HEK293 (cell line): ENCODE results near the gene MTFP1.

Experiments used
- CTCF ChIA-PET: fragments of 350-600 bp; formaldehyde crosslinking; extraction: SDS; loops from one replicate; lab custom pipeline; 2021; ENCODE audit warnings: antibody characterized with exemption; lab: Yijun Ruan, JAX
- POLR2A ChIA-PET: fragments of 300-600 bp; formaldehyde crosslinking; extraction: SDS; loops from one replicate; lab custom pipeline; 2020; ENCODE audit warnings: antibody characterized with exemption, inconsistent platforms; lab: Yijun Ruan, JAX
- H3K27ac ChIP-seq: fragments of 200-500 bp; sonication (Bioruptor generic); 2 replicates; pipeline ENCODE4 v1.5.1; 2014; ENCODE audit warnings: low read depth, low read length, control low read depth, inconsistent platforms; ENCODE audit errors: extremely low read depth
- H3K36me3 ChIP-seq, 2 experiments: fragments of 200-500 bp in 1 of 2; sonication (Bioruptor generic) in 1 of 2; 1 replicate in 1 of 2; 2 replicates in 1 of 2; pipeline ENCODE4 v1.5.1; 2014 to 2017; ENCODE audit warnings: inconsistent platforms in 2 of 2, low read length in 2 of 2; ENCODE audit not compliant: control insufficient read depth in 2 of 2, insufficient read depth in 1 of 2
- H3K4me1 ChIP-seq: fragments of 200-500 bp; sonication (Bioruptor generic); 2 replicates; pipeline ENCODE4 v1.5.1; 2014; ENCODE audit warnings: mild to moderate bottlenecking, low read length, inconsistent platforms; ENCODE audit not compliant: control insufficient read depth, insufficient read depth
- H3K4me3 ChIP-seq: 2 replicates; pipeline ENCODE4 v1.5.1; 2011; ENCODE audit warnings: low read depth, mild to moderate bottlenecking, control low read depth, low read length, moderate library complexity
- H3K9me3 ChIP-seq: fragments of 200-500 bp; sonication (Bioruptor generic); 2 replicates; pipeline ENCODE4 v1.5.1; 2014; ENCODE audit warnings: low read depth, low read length, inconsistent platforms; ENCODE audit not compliant: control insufficient read depth, insufficient read depth
- SALL2 ChIP-seq: fragments of 450-650 bp; formaldehyde crosslinking; IDR thresholded peaks from 2 replicates; pipeline ENCODE4 v1.5.0; 2017; ENCODE audit warnings: missing biosample characterization, mild to moderate bottlenecking, missing genetic modification characterization, borderline replicate concordance
- SP2 ChIP-seq: fragments of 450-650 bp; formaldehyde crosslinking; IDR thresholded peaks from 2 replicates; pipeline ENCODE4 v1.5.1; 2016; ENCODE audit warnings: missing biosample characterization, missing genetic modification characterization
- ZFP3 ChIP-seq: fragments of 450-650 bp; formaldehyde crosslinking; IDR thresholded peaks from 2 replicates; pipeline ENCODE4 v1.5.1; 2016; ENCODE audit warnings: low read depth, missing biosample characterization, missing genetic modification characterization
- ZNF155 ChIP-seq: fragments of 450-650 bp; formaldehyde crosslinking; IDR thresholded peaks from 2 replicates; pipeline ENCODE4 v1.5.1; 2016; ENCODE audit warnings: missing biosample characterization, missing genetic modification characterization
- ZNF157 ChIP-seq: fragments of 450-650 bp; formaldehyde crosslinking; IDR thresholded peaks from 2 replicates; pipeline ENCODE4 v1.5.1; 2016; ENCODE audit warnings: missing biosample characterization, missing genetic modification characterization
- ZNF202 ChIP-seq: fragments of 450-650 bp; formaldehyde crosslinking; IDR thresholded peaks from 2 replicates; pipeline ENCODE4 v1.5.1; 2016; ENCODE audit warnings: missing biosample characterization, missing genetic modification characterization, borderline replicate concordance
- ZNF585B ChIP-seq: fragments of 450-650 bp; formaldehyde crosslinking; IDR thresholded peaks from 2 replicates; pipeline ENCODE4 v1.5.1; 2016; ENCODE audit warnings: missing biosample characterization, missing genetic modification characterization
- ZNF664 ChIP-seq: fragments of 450-650 bp; formaldehyde crosslinking; IDR thresholded peaks from 2 replicates; pipeline ENCODE4 v1.5.1; 2016; ENCODE audit warnings: missing biosample characterization, missing genetic modification characterization
- ZNF777 ChIP-seq: fragments of 450-650 bp; formaldehyde crosslinking; IDR thresholded peaks from 2 replicates; pipeline ENCODE4 v1.5.1; 2017; ENCODE audit warnings: missing biosample characterization, missing genetic modification characterization, borderline replicate concordance
- ZNF837 ChIP-seq: fragments of 450-650 bp; formaldehyde crosslinking; IDR thresholded peaks from 2 replicates; pipeline ENCODE4 v1.5.1; 2016; ENCODE audit warnings: missing biosample characterization, missing genetic modification characterization
- TF ChIP-seq, protein P1 (sequence below): fragments of 450-650 bp; formaldehyde crosslinking; IDR thresholded peaks from 2 replicates; pipeline ENCODE4 v1.5.1; 2017; ENCODE audit warnings: missing biosample characterization, missing genetic modification characterization
- TF ChIP-seq, protein P2 (sequence below): fragments of 450-650 bp; formaldehyde crosslinking; IDR thresholded peaks from 2 replicates; pipeline ENCODE4 v1.5.1; 2016; ENCODE audit warnings: missing biosample characterization, missing genetic modification characterization
- TF ChIP-seq, protein P3 (sequence below): fragments of 450-650 bp; formaldehyde crosslinking; IDR thresholded peaks from 2 replicates; pipeline ENCODE4 v1.5.1; 2016; ENCODE audit warnings: missing biosample characterization, missing genetic modification characterization

The MTFP1 gene

DNA sequence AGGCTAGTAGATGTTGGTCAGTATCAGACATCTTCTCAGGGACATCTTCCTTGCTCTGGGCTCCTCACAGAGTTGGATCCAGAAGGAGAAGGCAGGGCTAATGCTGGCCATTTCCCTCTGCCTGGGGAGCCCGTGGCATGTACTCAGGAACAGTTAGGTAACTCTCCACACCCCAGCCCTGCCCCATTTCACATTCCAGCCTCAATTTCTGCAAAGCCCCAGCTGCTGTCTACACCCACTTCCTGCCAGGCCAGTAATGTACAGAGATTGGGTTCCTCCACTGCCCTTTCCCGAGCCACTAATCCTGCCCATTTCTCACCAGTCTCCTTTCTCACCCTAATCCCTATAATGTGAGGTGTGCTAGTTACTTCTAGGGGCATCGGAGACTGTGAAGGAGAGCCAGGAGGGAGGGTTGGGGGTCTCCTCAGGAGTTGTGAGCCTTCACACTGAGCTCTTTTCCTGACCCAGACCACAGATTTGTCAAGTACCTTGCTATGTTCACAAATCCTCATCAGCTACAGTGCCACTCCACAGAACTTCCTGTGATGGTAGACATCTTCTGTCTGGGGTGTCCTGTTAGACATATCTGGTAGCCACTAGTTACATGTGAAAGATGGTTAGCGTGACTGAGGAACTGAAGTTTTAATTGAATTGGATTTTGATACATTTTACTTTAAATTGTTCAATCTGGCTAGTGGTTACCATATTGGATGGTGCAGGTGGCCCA lies 47.6 kb downstream of the MTFP1 start:
- Histone ChIP-seq H3K27ac (no peak overlapping the region), H3K36me3 (no peaks in the 10 kb centered on the region), H3K4me1 (no peaks in the 10 kb centered on the region), H3K9me3 (no peaks in the 10 kb centered on the region), H3K4me3 (no peak overlapping the region)
- TF ChIP-seq ZFP3 (tag by site-specific recombination) (no peak), ZNF157 (tag by site-specific recombination) (no peak), SP2 (no peak), ZNF155 (no peak), ZNF202 (tag by site-specific recombination) (no peak), SALL2 (no peak), ZNF777 (tag by site-specific recombination) (no peak)
- TF ChIP-seq, protein P1, sequence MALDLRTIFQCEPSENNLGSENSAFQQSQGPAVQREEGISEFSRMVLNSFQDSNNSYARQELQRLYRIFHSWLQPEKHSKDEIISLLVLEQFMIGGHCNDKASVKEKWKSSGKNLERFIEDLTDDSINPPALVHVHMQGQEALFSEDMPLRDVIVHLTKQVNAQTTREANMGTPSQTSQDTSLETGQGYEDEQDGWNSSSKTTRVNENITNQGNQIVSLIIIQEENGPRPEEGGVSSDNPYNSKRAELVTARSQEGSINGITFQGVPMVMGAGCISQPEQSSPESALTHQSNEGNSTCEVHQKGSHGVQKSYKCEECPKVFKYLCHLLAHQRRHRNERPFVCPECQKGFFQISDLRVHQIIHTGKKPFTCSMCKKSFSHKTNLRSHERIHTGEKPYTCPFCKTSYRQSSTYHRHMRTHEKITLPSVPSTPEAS (tag by site-specific recombination): no peak
- TF ChIP-seq, protein P2, sequence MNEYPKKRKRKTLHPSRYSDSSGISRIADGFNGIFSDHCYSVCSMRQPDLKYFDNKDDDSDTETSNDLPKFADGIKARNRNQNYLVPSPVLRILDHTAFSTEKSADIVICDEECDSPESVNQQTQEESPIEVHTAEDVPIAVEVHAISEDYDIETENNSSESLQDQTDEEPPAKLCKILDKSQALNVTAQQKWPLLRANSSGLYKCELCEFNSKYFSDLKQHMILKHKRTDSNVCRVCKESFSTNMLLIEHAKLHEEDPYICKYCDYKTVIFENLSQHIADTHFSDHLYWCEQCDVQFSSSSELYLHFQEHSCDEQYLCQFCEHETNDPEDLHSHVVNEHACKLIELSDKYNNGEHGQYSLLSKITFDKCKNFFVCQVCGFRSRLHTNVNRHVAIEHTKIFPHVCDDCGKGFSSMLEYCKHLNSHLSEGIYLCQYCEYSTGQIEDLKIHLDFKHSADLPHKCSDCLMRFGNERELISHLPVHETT (tag by site-specific recombination): no peak
- ChIA-PET CTCF (interaction anchor here (1.0 to 1.5 kb wide), 2 partner anchors 13 to 28 kb away, joined by 4 read pairs; no protein-coding TSS in a partner anchor), POLR2A (no interaction called here)

DNA sequence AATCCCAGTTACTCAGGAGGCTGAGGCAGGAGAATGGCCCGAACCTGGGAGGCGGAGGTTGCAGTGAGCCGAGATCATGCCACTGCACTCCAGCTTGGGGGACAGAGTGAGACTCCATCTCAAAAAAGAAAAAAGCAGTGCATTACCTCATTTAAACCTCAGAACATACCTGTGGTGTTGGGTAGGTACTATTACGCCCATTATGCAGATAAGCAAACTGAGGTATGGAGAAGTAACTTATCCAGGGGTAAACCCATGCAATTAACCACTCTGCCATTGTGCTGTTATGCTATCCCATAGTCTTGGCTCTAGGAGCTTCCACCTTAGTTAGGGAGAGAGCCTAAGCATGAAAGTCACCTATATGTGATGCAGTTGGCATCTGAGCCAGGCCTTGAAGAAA lies 48.6 kb downstream of the MTFP1 start:
- ChIA-PET CTCF (interaction anchor here (1.9 to 2.0 kb wide), 2 partner anchors 11 to 28 kb away, joined by 6 to 7 read pairs; no protein-coding TSS in a partner anchor), POLR2A (no interaction called here)
- peak; percentile 49; the same call in 1 of the 2 replicates for TF ChIP-seq ZNF664 (tag by site-specific recombination)
- TF ChIP-seq ZNF837 (tag by site-specific recombination): no peak
- TF ChIP-seq, all 188 proteins: peak for 1

DNA sequence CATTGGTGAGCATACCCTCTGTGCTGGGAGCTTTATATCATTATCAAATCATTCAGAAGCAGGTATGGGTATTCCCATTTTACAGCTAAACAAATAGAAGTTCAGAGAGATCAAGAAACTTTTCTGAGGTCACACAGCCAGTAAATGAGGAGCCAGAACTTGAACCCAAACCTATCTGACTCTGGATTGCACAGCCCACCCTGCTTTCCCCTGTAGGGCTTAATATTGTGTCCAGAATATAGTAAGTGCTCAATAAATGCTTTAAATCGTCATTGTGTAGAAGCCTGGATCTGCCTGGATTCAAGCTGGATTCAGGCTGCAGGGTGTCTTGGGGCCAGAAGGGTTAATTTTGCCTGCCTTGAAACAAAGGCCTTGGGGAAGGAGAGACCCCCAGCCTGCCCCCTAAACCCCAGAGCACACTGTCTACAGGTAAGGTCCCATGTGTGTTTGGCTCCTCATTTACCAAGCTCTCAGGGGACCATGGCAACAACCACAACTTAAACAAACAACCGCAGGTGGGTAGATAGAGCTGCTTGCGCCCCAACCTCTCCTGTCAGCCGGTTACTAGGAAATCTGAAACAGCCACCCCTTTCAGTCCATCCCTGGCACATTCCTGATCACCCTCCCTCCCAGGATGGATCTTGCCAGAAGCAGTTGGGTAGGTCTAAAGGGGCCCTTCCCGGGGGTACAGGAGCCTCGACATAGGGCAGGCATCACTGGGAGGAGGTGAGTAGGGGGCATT lies 49.3 kb downstream of the MTFP1 start:
- TF ChIP-seq ZNF664 (tag by site-specific recombination) (peak; percentile 93), ZNF585B (tag by site-specific recombination) (no peak)
- TF ChIP-seq, protein P3, sequence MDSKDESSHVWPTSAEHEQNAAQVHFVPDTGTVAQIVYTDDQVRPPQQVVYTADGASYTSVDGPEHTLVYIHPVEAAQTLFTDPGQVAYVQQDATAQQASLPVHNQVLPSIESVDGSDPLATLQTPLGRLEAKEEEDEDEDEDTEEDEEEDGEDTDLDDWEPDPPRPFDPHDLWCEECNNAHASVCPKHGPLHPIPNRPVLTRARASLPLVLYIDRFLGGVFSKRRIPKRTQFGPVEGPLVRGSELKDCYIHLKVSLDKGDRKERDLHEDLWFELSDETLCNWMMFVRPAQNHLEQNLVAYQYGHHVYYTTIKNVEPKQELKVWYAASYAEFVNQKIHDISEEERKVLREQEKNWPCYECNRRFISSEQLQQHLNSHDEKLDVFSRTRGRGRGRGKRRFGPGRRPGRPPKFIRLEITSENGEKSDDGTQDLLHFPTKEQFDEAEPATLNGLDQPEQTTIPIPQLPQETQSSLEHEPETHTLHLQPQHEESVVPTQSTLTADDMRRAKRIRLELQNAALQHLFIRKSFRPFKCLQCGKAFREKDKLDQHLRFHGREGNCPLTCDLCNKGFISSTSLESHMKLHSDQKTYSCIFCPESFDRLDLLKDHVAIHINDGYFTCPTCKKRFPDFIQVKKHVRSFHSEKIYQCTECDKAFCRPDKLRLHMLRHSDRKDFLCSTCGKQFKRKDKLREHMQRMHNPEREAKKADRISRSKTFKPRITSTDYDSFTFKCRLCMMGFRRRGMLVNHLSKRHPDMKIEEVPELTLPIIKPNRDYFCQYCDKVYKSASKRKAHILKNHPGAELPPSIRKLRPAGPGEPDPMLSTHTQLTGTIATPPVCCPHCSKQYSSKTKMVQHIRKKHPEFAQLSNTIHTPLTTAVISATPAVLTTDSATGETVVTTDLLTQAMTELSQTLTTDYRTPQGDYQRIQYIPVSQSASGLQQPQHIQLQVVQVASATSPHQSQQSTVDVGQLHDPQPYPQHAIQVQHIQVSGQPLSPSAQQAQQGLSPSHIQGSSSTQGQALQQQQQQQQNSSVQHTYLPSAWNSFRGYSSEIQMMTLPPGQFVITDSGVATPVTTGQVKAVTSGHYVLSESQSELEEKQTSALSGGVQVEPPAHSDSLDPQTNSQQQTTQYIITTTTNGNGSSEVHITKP (tag by site-specific recombination): peak; percentile 76
- H3K27ac ChIP-seq: no peak overlapping the region
- H3K4me3 ChIP-seq: no peak overlapping the region
- CTCF ChIA-PET: interaction anchor here (1.9 to 2.0 kb wide), 3 partner anchors 10 to 30 kb away, joined by 5 to 7 read pairs (median 6); no protein-coding TSS in a partner anchor
- H3K4me1 ChIP-seq: no peaks in the 10 kb centered on the region
- H3K9me3 ChIP-seq: no peaks in the 10 kb centered on the region
- POLR2A ChIA-PET: no interaction called here
- H3K36me3 ChIP-seq: no peaks in the 10 kb centered on the region

More for the DNA sequence above, 48.6 kb downstream of the MTFP1 start:
- no peaks in the 10 kb centered on the region for H3K9me3 ChIP-seq
- no peaks in the 10 kb centered on the region for H3K4me1 ChIP-seq
- H3K27ac ChIP-seq: no peak overlapping the region
- H3K4me3 ChIP-seq: no peak overlapping the region
- no peaks in the 10 kb centered on the region for H3K36me3 ChIP-seq
